Endothelial cell of umbilical vein (primary cell): ENCODE measurements around the gene PPM1L. TPM values are rescaled to one million over a fixed set of nuclear protein-coding genes. Genes with fewer than 3 reads are reported as not detected.

ENCODE experiments used
- BruUV-seq: library from RNA; stranded (reverse); fragments of 400-500 nt; replicated peaks from 2 replicates; lab custom pipeline; 2021; lab: Mats Ljungman, UMichigan
- CTCF ChIA-PET: fragments of 300-600, 350-600 bp; sonication (Branson Sonifier 250); formaldehyde crosslinking; loops from one replicate; lab custom pipeline; 2021; ENCODE audit warnings: antibody characterized with exemption, inconsistent platforms; lab: Charles Lee
- POLR2A ChIA-PET: fragments of 300-600, 350-600 bp; sonication (Branson Sonifier 250); formaldehyde crosslinking; loops from one replicate; lab custom pipeline; 2021; ENCODE audit warnings: antibody characterized with exemption, inconsistent platforms; lab: Charles Lee
- DNase-seq: peaks from one replicate; pipeline ENCODE4 v3.0.0-alpha.2; 2011; ENCODE audit warnings: low read depth, low spot score
- FAIRE-seq: peaks from 2 replicates; lab custom pipeline; 2011; peaks lifted over from hg19 to GRCh38; lab: Jason Lieb, UNC
- H2AFZ ChIP-seq: 2 replicates; pipeline ENCODE4 v1.6.0; 2012; ENCODE audit warnings: low read depth, low read length, control low read depth, inconsistent platforms
- H3K27ac ChIP-seq: 2 replicates; pipeline ENCODE4 v1.5.1; 2011; ENCODE audit warnings: low read depth, mild to moderate bottlenecking, control low read depth, low read length, moderate library complexity; ENCODE audit not compliant: insufficient read depth
- H3K27me3 ChIP-seq, 2 experiments: 2 replicates each; pipeline versions ENCODE4 v1.6.0 to v1.6.1; 2011; ENCODE audit warnings: low read length in 2 of 2, mixed read lengths in 1 of 2; ENCODE audit not compliant: control insufficient read depth in 2 of 2, insufficient read depth in 2 of 2
- H3K36me3 ChIP-seq, 2 experiments: 2 replicates in 1 of 2; 3 replicates in 1 of 2; pipeline ENCODE4 v1.5.1; 2011; ENCODE audit warnings: low read length in 2 of 2, mild to moderate bottlenecking in 1 of 2, moderate library complexity in 1 of 2; ENCODE audit not compliant: control insufficient read depth in 2 of 2, insufficient read depth in 2 of 2; ENCODE audit errors: extremely low read depth in 1 of 2
- H3K4me1 ChIP-seq: 3 replicates; pipeline ENCODE4 v1.5.1; 2011; ENCODE audit warnings: mild to moderate bottlenecking, low read length; ENCODE audit not compliant: control insufficient read depth, insufficient read depth; ENCODE audit errors: extremely low read depth
- H3K4me2 ChIP-seq: 2 replicates; pipeline ENCODE4 v1.6.1; 2011; ENCODE audit warnings: low read length, control low read depth, mixed read lengths; ENCODE audit not compliant: insufficient read depth
- H3K4me3 ChIP-seq, 3 experiments: fragments of 200-600 bp in 1 of 3; sonication (generic), shearing (Covaris generic) in 1 of 3; replicated peaks in 1 of 3; 2 replicates each; pipeline ENCODE4 v1.5.1; 2011 to 2016; ENCODE audit warnings: control low read depth in 3 of 3, low read length in 3 of 3, mild to moderate bottlenecking in 2 of 3, inconsistent platforms in 1 of 3, low read depth in 1 of 3, moderate library complexity in 1 of 3; ENCODE audit not compliant: insufficient read depth in 1 of 3
- H3K79me2 ChIP-seq: 2 replicates; pipeline ENCODE4 v1.6.0; 2012; ENCODE audit warnings: low read length, inconsistent platforms; ENCODE audit not compliant: control insufficient read depth, insufficient read depth
- H3K9ac ChIP-seq: replicated peaks from 2 replicates; pipeline ENCODE3; 2011; ENCODE audit warnings: low read length, control low read depth; ENCODE audit not compliant: insufficient read depth; ENCODE audit errors: extremely low read depth
- H3K9me1 ChIP-seq: replicated peaks from 3 replicates; pipeline ENCODE4 v1.6.0; 2011; ENCODE audit warnings: mild to moderate bottlenecking, low read length; ENCODE audit not compliant: control insufficient read depth, insufficient read depth; ENCODE audit errors: extremely low read depth
- H3K9me3 ChIP-seq: replicated peaks from 2 replicates; pipeline ENCODE4 v1.5.1; 2012; ENCODE audit warnings: low read length, inconsistent platforms; ENCODE audit not compliant: control insufficient read depth, insufficient read depth
- H4K20me1 ChIP-seq: replicated peaks from 2 replicates; pipeline ENCODE3; 2011; ENCODE audit warnings: mild to moderate bottlenecking, low read length; ENCODE audit not compliant: control insufficient read depth, insufficient read depth; ENCODE audit errors: extremely low read depth
- CTCF ChIP-seq, 2 donors: IDR thresholded peaks; 1 replicate in 1 of 2; 2 replicates in 1 of 2; pipeline ENCODE4 v1.5.1; 2011; ENCODE audit warnings: low read length in 2 of 2, mild to moderate bottlenecking in 2 of 2, moderate library complexity in 2 of 2, control low read depth in 1 of 2, inconsistent platforms in 1 of 2, low read depth in 1 of 2; ENCODE audit not compliant: insufficient read depth in 1 of 2; ENCODE audit errors: extremely low read depth in 1 of 2
- EZH2 ChIP-seq: IDR thresholded peaks from 2 replicates; pipeline ENCODE4 v1.6.1; 2012; ENCODE audit warnings: borderline replicate concordance, low read depth, mild to moderate bottlenecking, moderate library complexity, low read length, inconsistent platforms; ENCODE audit not compliant: severe bottlenecking
- FOS ChIP-seq: IDR thresholded peaks from 2 replicates; pipeline ENCODE4 v1.6.1; 2011; ENCODE audit warnings: mild to moderate bottlenecking, low read length, moderate library complexity, borderline replicate concordance; ENCODE audit not compliant: insufficient read depth
- GATA2 ChIP-seq: IDR thresholded peaks from 2 replicates; pipeline ENCODE4 v1.7.0; 2011; ENCODE audit warnings: low read depth, mild to moderate bottlenecking, moderate library complexity, mixed read lengths, low read length; ENCODE audit not compliant: insufficient read length, insufficient read depth
- JUN ChIP-seq: IDR thresholded peaks from 2 replicates; pipeline ENCODE4 v1.6.1; 2011; ENCODE audit warnings: borderline replicate concordance, low read depth; ENCODE audit not compliant: insufficient read length, insufficient read depth
- MAX ChIP-seq: IDR thresholded peaks from 2 replicates; pipeline ENCODE4 v1.6.1; 2011; ENCODE audit not compliant: insufficient read depth, insufficient read length
- MYC ChIP-seq: IDR thresholded peaks from one replicate; pipeline ENCODE4 v1.6.1; 2011; ENCODE audit warnings: mild to moderate bottlenecking, low read depth, low read length
- POLR2A ChIP-seq: IDR thresholded peaks from 2 replicates; pipeline ENCODE4 v1.6.1; 2012; ENCODE audit warnings: low read depth, mild to moderate bottlenecking, control low read depth, low read length
- POLR2AphosphoS5 ChIP-seq: IDR thresholded peaks from 2 replicates; pipeline ENCODE4 v1.6.1; 2012; ENCODE audit warnings: low read depth, mild to moderate bottlenecking, control low read depth, low read length, moderate library complexity; ENCODE audit not compliant: insufficient read depth
- dilution Hi-C: fragments of 300-500 bp; cut with MboI; formaldehyde crosslinking; loops from one replicate; pipeline ENCODE4 v1.15.0; 2019; ENCODE audit warnings: low sequenced_read_pairs; ENCODE audit not compliant: extremely low pct_ligation_motif_present
- intact Hi-C: fragments of 100-400 bp; cut with micrococcal nuclease; formaldehyde crosslinking; loops from one replicate; pipeline ENCODE4 v1.10.0; 2022
- polyA plus RNA-seq, 4 experiments: library from polyadenylated mRNA; depleted of rRNA in 3 of 4; stranded (reverse) in 3 of 4; unstranded in 1 of 4; fragments of >200 nt; gene quantifications; 2 replicates each; pipeline versions ENCODE4 v1.2.1 to v1.2.3, GENCODE V29; 2011 to 2012; ENCODE audit warnings: missing spikeins in 1 of 4
- total RNA-seq: library from RNA; stranded (reverse); gene quantifications from 2 replicates; pipeline ENCODE4 v1.2.3, GENCODE V29; 2021

Gene PPM1L
- total and polyA plus RNA-seq, 2 donors (not counting 3 experiments of a cell fraction or from before 2014, with no cell fraction given), result 0.63 to 2.9 TPM

DNA sequence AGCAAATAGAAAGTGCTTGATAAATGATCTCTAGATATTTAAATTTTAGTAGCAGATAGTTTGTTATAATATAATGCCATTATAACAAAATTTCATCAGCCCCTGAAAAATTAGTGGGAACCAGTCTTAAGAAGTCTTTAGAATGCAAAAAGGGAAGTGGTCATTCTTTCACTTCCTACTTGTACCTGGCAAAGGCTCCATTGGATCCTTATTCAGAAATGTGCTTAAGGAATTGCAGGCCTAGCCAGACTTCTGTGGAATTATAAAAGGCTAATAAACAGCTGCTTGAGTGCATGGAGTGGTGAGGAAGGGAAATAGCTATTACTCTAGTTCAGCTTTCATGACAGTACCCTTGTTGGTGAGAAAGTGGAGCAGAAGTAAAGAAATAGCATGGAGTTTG lies 24.2 kb downstream of the PPM1L start:
- dilution Hi-C loops (no loop called here), intact Hi-C loops (no loop called here)
- no peaks in the 10 kb centered on the region for H3K9me3 ChIP-seq
- DNase-seq, result no peak
- no peak overlapping the region for H3K27ac ChIP-seq
- ChIA-PET CTCF (no interaction called here), POLR2A (no interaction called here)
- no peak overlapping the region for H3K4me2 ChIP-seq
- no peaks in the 10 kb centered on the region for H3K27me3 ChIP-seq
- no peak overlapping the region for H3K9ac ChIP-seq
- H3K9me1 ChIP-seq, result no peaks in the 10 kb centered on the region
- no peak for FAIRE-seq
- H3K4me3 ChIP-seq, result no peak overlapping the region
- no peaks in the 10 kb centered on the region for H3K79me2 ChIP-seq
- no peaks in the 10 kb centered on the region for H3K4me1 ChIP-seq
- no peaks in the 10 kb centered on the region for H4K20me1 ChIP-seq
- H2AFZ ChIP-seq, result no peak overlapping the region
- TF ChIP-seq FOS (no peak), POLR2A (no peak), GATA2 (no peak), POLR2AphosphoS5 (no peak), JUN (no peak), CTCF (IDR thresholded peaks at IDR 0.05; ENCODE audit: extremely low read depth in 1 of 2, insufficient read depth in 1 of 2, low read depth in 1 of 2, low read length in 2 of 2) (no peak), MYC (no peak), EZH2 (no peak), MAX (no peak)
- BruUV-seq, result no TSS peak
- no peaks in the 10 kb centered on the region for H3K36me3 ChIP-seq
